Measurements from ENCODE around the gene ZNF236.

DNA sequence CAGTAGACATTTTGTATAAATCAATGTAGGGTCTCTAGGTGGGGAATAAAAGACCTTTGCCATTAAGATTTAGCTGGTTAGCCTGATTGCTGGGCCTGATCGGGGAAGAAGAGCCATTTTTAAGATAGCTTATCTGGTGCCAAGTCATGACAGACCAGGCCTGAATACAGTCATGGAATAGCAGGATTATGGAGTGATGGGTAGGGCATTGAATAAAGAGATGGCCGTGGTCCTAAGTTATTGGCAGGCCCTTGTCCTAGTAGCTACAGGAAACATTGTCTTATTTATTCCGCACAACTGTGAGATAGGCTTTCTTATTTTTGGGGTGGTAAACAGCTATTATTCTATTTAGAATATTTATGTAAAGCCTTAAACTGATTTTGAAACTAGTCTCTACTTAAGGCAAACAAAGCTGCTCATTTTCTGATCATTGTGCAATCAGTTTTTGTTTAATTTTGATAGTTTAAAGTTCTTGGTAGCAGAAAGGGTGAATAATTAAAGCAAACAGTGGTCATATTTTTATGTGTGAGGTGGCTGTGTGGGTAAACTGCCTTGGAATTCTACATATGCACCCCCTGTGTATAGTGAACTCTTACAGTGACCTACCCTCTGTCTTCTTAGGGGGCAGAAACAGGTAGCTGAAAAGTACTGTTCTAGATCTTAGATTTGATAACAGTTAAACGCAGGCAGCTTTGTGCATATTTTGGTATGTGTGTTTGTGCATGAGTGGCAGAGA, 22.6 kb downstream of the ZNF236 start:
- TF ChIP-seq, protein P1, sequence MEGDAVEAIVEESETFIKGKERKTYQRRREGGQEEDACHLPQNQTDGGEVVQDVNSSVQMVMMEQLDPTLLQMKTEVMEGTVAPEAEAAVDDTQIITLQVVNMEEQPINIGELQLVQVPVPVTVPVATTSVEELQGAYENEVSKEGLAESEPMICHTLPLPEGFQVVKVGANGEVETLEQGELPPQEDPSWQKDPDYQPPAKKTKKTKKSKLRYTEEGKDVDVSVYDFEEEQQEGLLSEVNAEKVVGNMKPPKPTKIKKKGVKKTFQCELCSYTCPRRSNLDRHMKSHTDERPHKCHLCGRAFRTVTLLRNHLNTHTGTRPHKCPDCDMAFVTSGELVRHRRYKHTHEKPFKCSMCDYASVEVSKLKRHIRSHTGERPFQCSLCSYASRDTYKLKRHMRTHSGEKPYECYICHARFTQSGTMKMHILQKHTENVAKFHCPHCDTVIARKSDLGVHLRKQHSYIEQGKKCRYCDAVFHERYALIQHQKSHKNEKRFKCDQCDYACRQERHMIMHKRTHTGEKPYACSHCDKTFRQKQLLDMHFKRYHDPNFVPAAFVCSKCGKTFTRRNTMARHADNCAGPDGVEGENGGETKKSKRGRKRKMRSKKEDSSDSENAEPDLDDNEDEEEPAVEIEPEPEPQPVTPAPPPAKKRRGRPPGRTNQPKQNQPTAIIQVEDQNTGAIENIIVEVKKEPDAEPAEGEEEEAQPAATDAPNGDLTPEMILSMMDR (conservative IDR thresholded peaks at IDR 0.05 in 1 of 2, IDR thresholded peaks at IDR 0.05 in 1 of 2; ENCODE audit: low read depth in 1 of 2, low read length in 2 of 2): no peak
- no peak for TF ChIP-seq EZH2 (IDR thresholded peaks at IDR 0.05; ENCODE audit: low read length, missing control alignments)

Data from fibroblast of lung (primary cell).